Dermis microvascular lymphatic vessel endothelial cell (primary cell): ENCODE measurements around the gene IMPDH1. TPM values are rescaled to one million over a fixed set of nuclear protein-coding genes. Genes with fewer than 3 reads are reported as not detected.

Experiments
- DNase-seq, 2 donors: peaks; one replicate each; pipeline versions ENCODE4 v3.0.0 to v3.0.0-alpha.2; 2010; ENCODE audit warnings: low read depth in 2 of 2
- total RNA-seq: library from RNA; depleted of rRNA; stranded (reverse); fragments of >200 nt; gene quantifications from 2 replicates; pipeline ENCODE4 v1.2.1, GENCODE V29; 2014

IMPDH1 gene
- total RNA-seq, 1 donor from 2014 or later = 54.9 TPM

- no peak for DNase-seq
Observed at GRCh38 chr7:128388145-128388485, 21.7 kb downstream of the IMPDH1 start.

DNA sequence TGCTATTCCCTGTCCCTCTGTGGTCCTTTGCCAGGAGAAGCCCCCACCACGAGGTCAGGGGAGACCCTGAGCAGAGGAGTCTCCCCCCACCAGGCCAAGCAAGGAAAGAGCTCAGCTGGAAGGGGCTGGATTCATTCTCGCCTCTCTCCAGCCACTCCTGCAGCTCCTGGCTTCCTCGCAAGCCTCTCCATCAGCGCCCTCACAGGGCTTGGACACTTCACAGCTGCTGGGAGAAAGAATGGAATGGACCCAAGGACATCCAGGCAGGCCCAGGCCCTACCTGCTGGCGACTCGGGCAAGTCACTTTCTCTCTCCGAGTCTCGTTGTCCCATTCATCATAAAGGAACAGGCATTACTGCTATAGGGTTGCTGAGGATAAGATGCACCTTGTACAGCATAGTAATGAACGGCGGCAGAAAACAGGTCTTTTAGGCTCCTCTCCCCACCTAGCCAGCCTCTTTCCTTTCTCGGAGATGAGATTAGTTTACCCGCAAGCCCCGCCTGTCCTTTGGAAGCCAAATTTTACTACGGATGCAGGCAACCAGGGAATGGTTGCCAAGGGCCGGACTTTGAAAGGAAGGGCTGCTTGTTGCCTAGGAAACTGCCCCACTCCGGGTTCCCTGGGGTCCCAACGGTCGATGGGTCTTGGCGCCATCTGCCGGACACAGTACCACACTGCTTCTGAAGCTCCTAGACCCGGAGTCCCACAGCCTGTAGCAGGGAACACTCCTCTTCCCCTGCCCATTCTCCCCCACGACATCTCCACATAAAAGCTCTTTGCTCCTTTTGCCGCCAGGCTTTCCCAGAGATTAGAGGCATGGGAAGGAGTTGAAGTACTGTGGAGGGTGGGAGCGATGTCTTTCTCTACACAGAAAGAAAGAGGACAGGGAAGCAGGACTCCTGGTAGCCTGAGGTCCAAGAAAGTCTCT, 22.3 kb downstream of the IMPDH1 start:
- DNase-seq = peak; percentile 50 to 69

DNA sequence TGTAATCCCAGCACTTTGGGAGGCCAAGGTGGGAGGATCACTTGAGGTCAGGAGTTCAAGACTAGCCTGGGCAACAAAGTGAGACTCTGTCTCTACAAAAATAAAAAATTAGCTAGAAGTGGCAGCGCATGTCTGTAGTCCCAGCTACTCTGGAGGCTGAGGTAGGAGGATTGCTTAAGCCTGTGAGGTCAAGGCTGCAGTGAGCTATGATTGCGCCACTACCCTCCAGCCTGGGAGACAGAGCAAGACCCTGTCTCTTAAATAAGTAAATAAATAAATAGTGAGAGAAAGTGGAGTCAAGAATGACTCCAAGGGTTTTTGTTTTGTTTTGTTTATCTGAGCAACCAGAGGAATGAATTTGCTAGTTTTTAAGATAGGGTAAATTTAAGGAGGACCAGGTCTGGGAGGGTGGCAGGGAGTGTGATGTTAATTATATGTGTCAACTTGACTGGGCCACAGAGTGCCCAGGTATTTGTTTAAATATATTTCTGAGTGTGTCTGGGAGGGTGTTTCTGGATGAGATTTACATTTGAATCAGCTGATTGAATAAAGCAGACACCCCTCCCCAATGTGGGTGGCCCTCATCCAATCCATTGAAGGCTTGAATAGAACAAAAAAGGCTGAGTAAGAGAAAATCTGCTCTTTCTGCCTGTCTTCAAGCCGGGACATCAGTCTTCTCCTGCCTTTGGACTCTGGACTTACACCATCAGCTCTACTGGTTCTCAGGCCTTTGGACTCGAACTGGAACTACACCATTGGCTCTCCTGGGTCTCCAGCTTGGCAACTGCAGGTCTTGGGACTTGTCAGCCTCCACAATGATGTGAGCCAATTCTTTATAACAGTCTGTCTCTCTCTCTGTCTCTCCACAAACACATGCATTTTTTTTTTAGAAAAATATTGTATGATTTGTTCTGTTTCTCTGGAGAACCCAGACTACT, 23.5 kb downstream of the IMPDH1 start:
- DNase-seq = no peak

DNA sequence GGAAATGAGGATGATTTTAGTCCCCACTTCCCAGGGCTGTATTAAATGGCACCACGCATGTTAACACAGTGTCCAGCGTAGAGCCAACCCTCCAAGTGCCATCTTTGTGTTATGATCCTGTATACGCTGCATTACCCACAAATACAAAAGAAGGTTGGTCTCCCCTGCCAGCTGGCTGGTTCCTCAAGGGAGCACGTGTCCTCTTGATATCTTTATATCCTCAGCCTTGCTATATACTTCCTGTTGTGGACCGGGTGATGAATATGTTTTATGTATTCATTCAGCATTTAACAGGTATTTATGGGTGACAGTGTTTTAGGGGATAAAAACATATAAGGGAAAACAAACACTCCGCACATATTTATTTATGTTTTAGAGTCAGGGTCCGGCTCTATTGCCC, 25.1 kb downstream of the IMPDH1 start:
- DNase-seq = no peak

DNA sequence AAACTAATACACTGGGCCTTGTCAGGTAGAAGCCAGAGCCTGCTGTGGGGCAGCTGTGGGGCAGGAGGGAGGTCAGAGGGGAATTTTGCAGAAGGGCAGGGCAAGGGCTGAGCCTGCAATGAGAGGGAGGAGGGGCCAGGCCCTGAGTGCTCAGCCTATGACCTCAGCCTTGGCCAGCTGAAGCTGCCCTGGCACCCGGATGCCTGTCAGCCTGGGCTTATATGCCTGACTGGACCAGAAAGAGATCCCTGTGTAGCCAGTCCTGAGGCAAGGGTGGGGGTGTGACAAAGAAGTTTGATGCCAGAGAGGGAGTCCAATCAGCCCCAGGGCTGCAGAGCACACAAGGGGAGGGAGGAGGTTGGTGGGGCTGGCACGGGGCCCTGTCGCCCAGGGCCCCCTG, 26.0 kb downstream of the IMPDH1 start:
- DNase-seq = no peak

GRCh38 chr7:128381161-128381821, 28.5 kb downstream of the IMPDH1 start:
- no peak for DNase-seq

- no peak for DNase-seq
Observed at GRCh38 chr7:128380483-128381106, 29.2 kb downstream of the IMPDH1 start.

GRCh38 chr7:128379900-128380479, 29.8 kb downstream of the IMPDH1 start:
- DNase-seq = no peak

DNA sequence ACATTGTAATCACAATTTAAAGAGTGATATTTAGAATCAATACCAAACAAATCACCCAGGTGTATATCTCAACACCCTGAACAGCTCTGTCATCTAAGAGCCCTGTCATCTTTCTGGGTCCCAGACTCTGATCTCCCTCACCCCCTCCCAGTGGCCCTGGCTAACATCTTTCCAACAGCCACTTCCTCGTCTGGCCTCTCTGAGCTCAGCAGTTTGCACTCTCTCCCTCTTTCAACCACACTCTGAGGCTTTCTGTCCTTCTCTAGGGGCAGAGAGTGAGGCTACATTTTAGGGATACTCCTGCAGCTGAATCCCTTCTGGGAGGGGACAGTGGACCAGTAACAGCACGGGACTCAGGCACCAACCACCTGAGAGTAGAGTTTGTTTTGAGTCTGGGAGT, 31.1 kb downstream of the IMPDH1 start:
- DNase-seq = no peak

DNA sequence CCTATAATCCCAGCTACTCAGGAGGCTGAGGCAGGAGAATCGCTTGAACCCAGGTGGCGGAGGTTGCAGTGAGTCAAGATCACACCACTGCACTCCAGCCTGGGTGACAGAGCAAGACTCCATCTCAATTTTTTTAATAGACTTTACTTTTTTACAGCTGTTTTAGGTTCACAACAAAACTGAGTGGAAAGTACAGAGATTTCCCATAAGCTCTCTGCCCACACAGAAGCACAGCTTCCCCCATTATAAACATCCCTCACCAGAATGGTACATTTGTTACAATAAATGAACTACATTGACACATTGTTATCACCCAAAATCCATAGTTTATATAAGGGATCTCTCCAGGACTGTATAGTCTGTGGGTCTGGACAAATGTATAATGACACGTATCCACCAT, 33.7 kb downstream of the IMPDH1 start:
- no peak for DNase-seq

GRCh38 chr7:128374041-128374440, 35.7 kb downstream of the IMPDH1 start:
- no peak for DNase-seq

GRCh38 chr7:128373606-128374005, 36.2 kb downstream of the IMPDH1 start:
- no peak for DNase-seq

DNA sequence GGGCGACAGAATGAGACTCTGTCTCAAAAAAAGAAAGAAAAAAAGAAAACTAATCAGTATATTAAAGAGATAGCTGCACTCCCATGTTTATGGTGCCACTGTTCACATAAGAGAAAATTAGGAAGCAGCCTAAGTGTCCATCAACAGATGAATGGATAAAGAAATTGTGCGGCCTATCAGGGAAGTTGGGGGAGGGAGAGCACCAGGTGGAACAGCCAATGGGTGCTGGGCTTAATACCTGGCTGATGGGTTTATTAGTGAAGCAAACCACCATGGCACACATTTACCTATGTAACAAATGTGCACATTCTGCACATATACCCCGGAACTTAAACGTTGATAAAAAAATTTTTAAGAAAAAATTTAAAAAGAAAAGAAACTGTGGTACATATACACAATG, 39.3 kb downstream of the IMPDH1 start:
- DNase-seq = no peak

DNA sequence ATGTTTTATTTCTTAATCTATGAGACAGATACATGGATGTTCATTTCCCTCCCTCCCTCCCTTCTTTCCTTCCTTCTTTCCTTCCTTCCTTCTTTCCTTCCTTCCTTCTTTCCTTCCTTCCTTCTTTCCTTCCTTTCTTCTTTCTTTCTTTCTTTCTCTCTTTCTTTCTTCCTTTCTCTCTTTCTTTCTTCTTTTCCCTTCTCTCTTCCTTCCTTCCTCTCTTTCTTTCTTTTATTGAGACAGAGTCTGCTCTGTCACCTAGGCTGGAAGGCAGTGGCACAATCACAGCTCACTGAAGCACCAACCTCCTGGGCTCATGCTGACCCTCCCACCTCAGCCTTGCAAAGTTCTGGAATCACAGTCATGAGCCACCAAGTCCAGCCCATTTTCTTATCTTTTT, 42.8 kb downstream of the IMPDH1 start:
- DNase-seq = no peak

DNA sequence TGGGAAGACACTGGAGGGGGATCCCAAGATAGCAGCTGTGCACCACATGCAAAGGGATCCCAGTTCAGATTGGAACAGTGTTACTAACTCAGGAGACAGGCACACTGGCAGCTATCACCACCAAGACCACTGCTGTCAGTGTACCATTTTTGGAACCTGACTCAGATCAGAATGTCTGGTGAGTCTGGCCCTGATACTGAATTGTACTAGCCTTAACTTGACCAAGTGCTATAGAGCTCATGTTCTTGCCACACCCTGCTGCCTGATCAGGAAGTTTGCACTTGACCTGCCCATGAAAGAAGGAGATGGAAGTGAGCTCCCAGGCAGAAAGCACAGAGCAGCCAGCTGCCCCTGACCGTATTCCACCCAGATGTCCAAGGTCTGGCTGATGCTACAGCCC, 43.5 kb downstream of the IMPDH1 start:
- no peak for DNase-seq

DNA sequence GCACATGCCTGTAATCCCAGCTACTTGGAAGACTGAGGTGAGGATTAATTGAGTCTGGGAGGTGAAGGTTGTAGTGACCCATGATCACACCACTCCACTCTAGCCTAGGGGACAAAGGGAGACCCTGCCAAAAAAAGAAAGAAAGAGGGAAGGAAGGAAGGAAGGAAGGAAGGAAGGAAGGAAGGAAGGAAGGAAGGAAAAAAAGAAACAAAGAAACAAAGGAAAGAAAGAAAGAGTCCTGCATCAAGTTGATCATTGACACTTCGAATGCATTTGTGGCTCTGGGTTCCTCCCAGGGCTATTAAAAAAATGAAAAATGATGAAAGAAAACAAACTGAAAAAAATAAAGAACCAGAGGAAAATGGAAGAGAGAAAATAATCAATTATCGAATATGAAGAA, 44.4 kb downstream of the IMPDH1 start:
- DNase-seq = no peak

GRCh38 chr7:128364166-128364870, 45.5 kb downstream of the IMPDH1 start:
- DNase-seq = no peak

GRCh38 chr7:128363261-128363721, 46.5 kb downstream of the IMPDH1 start:
- DNase-seq = no peak

- no peak for DNase-seq
Observed at GRCh38 chr7:128362670-128363069, 47.1 kb downstream of the IMPDH1 start.
